Limb (tissue), 2 donors: ENCODE measurements around the gene LHFPL4.

Source experiments
- DNase-seq, 2 donors: peaks; one replicate each; pipeline ENCODE4 v3.0.0-alpha.2; 2016; ENCODE audit errors: extremely low spot score in 2 of 2

The LHFPL4 gene

DNA sequence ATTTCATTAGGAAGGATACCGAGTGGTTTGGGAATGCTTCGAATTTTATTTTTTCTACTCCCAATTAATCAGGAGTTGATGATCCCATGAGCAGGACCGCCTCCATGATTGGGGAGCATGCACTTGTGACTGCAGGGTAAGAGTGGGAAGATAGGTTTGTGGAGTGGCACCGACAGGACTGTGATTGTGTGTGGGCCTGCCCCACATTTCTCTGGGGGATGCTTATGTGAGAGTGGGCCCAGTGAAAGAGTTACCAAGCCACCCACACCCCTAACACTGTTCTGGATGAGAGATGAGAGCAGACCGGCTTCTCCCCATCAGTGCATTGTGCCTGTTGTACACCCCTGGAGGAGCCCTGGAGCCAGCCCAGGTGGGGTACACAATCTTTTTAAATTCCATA, 76.7 kb downstream of the LHFPL4 start:
- no peak for DNase-seq

DNA sequence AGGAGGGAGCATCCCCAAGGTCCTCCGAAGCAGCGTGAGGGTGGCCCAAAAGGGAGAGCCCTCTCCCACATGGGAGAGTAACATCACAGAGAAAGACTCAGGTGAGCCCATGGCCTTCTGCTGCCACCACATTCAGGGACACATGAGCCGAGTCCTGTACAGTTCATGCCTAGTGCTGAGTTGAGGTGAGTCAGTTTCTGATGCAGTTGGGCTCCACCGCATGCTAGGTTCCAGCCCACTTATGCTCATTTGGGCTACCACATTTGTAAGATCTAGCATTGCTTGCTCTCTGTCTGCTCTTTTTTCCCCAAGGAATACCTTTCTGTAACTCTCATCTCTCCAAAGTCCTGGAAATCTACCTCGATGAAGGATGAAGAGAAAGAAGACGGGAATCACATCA, 79.1 kb downstream of the LHFPL4 start:
- no peak for DNase-seq

DNA sequence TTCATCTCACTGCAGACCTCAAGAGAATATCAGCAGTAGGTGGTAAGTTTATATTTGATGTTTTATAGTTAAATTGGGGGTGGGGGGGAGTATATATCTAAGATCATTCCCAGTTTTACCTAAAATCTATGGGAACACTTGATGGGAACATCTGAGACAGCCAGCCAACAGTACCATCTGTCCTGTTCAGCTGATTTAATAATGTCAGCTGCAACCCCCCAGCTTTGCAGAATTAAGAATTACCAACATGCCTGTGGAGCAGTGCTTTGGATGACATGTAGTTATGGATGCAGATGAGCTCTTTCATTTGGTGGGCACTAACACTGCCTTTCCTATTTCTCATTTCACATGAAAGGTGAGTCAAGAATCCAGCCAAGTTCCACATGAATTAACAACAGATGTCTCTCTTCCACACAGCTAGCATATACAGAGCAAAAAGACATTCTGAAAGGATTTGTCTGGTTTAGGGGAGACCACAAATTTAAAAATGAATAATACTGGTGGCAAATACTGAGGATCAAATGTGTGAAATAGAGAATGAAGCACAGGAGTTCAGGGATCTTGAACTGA, 80.0 kb downstream of the LHFPL4 start:
- no peak for DNase-seq

DNA sequence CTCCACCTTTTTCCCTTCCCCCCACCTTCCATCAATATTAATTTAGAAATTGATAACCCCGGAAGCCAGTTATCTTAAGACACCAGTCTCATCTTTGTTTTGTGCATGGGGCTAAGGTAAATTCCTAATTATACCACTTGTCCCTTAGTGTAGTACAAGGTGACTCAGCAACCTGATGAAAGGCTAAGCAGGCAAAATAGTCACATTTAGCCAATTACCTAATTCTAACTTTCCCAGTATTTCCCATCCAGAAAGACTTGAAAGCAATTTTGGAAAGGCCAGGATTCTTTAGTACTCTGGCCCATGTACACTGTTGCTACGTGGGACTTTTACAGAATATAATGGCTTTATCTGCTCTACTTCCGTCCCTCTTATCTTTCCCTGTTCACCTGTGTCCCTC, 83.6 kb downstream of the LHFPL4 start:
- DNase-seq, result no peak

DNA sequence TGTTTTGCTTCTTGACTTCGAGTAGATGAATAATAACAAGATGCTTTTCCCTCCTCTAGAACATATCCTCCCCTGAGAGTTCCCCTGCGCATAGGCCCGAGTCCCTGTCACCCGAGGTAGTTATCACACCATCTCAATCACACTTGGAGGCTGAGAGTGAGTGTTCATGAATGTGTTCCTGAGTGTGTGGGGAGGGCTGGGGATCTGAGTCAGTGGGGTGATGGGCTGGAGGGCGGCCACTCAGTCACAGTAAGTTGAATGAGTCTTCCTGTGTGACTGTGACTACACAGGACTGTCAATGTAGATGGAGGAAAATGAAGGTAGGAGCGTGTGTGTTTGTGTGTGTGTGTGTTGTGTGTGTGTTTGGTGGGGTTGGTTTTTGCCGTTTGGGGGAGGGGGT, 85.2 kb downstream of the LHFPL4 start:
- no peak for DNase-seq

- no peak for DNase-seq
Observed at GRCh38 chr3:9467451-9467850, 86.2 kb downstream of the LHFPL4 start.

DNA sequence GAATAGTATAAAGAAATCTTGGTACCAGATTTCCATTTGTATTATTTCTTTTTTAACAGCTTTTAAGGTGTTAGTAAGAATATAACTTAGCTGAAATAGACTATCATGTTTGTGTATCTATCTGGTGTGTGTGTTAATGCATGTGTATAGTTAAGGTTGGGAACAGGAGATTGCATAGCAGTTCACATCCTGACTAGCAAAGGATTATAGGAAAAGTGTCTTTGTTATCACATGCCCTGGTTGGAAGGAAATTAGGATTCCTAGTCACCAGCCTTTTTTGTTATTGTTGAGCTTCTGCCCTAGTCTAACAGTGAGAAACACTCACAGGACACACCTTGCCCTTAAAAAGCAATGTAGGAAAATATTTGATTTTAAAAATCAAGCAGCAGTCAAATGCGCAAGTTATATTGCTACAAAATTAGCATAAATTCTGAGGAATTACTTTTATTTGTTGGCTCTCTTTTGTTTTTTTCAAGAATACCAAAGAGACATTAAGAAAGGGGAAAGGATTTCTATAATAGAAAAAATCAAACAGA, 98.0 kb downstream of the LHFPL4 start:
- DNase-seq, result no peak

DNA sequence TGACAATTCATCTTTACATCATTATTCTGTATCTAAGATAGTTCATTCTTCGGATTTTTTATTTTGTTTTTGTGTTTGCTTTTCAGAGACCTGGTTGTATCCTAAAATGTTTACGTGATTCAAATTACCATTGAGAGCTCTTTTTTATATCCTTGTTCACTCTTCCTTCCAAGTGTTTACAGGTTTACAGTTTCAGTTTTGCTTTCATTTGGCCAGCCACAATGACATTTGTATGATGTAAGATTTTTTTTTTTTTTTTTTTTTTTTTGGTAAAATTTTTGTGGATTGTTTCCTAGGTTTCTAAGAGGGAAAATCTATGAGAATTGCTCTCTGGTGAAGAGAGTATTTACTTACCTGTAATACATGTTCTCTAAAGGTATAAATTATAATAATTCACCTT, 101.2 kb downstream of the LHFPL4 start:
- DNase-seq, result no peak

- DNase-seq, result no peak
Observed at GRCh38 chr3:9450991-9451390, 102.6 kb downstream of the LHFPL4 start.

DNA sequence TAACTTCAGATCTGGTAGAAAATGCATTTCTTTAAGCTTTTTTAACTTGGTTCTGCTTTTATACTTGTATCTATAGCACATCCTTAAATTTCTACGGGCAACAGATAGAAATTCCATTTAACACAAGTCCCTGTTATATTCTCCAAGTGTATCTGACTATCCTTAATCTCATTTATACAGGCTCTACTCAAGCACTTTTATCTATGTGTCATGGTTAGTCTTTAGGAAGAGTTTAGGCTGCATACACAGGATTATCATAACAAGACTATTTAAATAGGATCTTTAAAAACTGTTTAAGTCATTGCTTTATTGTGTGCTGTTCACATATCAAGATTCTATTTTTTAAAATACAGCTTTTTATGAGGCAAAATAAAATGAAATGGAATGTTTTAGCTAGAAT, 103.5 kb downstream of the LHFPL4 start:
- no peak for DNase-seq

- no peak for DNase-seq
Observed at GRCh38 chr3:9448643-9449042, 105.0 kb downstream of the LHFPL4 start.
